Central memory CD8-positive, alpha-beta T cell (primary cell): ENCODE results near the gene KDM1A.

Experiments used
- ATAC-seq: fragments of 150-1000 bp; cut with Tn5 transposase; replicated peaks from 2 replicates; pipeline ENCODE4 v1.10.0; 2022; ENCODE audit warnings: mild to moderate bottlenecking, moderate FRiP score, moderate number of reproducible peaks; ENCODE audit not compliant: poor library complexity, severe bottlenecking; ENCODE audit errors: extremely low read depth
- DNase-seq, 2 donors: peaks; one replicate each; pipeline ENCODE4 v3.0.0; 2021; ENCODE audit warnings: low spot score in 2 of 2
- H3K27ac Mint-ChIP-seq: one replicate; pipeline ENCODE4 v1.8.0; 2022; ENCODE audit warnings: low read depth, mild to moderate bottlenecking, moderate library complexity, mixed read lengths
- H3K27me3 Mint-ChIP-seq: one replicate; pipeline ENCODE4 v1.8.0; 2022; ENCODE audit warnings: mixed read lengths
- H3K36me3 Mint-ChIP-seq: one replicate; pipeline ENCODE4 v1.8.0; 2022; ENCODE audit warnings: mild to moderate bottlenecking, moderate library complexity, mixed read lengths; ENCODE audit not compliant: insufficient read depth
- H3K4me1 Mint-ChIP-seq: one replicate; pipeline ENCODE4 v1.8.0; 2022; ENCODE audit warnings: mixed read lengths
- H3K4me3 Mint-ChIP-seq: one replicate; pipeline ENCODE4 v1.8.0; 2022; ENCODE audit warnings: mild to moderate bottlenecking, moderate library complexity, mixed read lengths
- H3K9me3 Mint-ChIP-seq: one replicate; pipeline ENCODE4 v1.8.0; 2022; ENCODE audit warnings: mixed read lengths

KDM1A gene

DNA sequence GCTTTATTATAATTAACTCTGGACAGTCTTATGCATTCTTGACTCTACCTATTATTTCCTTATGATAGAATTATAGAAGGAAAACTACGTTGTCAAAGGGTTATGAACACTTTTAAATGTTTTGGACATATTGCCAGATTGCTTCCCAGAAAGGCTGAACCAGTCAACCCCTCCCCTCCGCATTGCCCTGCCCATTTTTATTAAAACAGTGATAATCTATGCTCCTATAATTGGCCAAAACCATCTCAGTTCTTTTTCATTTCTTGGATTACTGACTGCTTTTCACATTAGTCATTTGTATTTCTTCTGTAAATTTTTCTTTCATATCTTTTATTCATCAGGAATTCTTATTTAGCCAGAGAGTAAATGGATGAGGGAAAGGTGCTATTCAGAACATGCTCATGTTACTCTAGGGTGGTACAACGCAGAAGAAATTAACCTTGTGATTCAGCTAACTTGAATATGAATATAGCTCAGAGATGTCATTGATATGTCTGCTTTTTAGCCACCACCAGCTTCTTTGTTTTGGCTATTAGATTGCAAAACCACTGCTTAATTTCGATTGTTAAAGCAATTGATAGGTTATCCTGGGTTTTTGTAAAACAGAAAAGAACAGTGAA is 32.1 kb downstream of the KDM1A start:
- ATAC-seq: no peak
- H3K36me3 Mint-ChIP-seq: peaks cover 27% of the 10 kb centered on the region
- no peak overlapping the region for H3K27ac Mint-ChIP-seq
- no peaks in the 10 kb centered on the region for H3K4me1 Mint-ChIP-seq
- H3K9me3 Mint-ChIP-seq: no peaks in the 10 kb centered on the region
- H3K27me3 Mint-ChIP-seq: no peaks in the 10 kb centered on the region
- H3K4me3 Mint-ChIP-seq: no peak overlapping the region
- DNase-seq: no peak

- H3K4me3 Mint-ChIP-seq: no peak overlapping the region
- DNase-seq (no peak), ATAC-seq (no peak)
- no peaks in the 10 kb centered on the region for H3K9me3 Mint-ChIP-seq
- H3K27ac Mint-ChIP-seq: no peak overlapping the region
- peaks cover 47% of the 10 kb centered on the region for H3K36me3 Mint-ChIP-seq
- H3K27me3 Mint-ChIP-seq: no peaks in the 10 kb centered on the region
- H3K4me1 Mint-ChIP-seq: no peaks in the 10 kb centered on the region
These were observed 38.0 kb downstream of the KDM1A start for GRCh38 chr1:23057301-23057700.

DNA sequence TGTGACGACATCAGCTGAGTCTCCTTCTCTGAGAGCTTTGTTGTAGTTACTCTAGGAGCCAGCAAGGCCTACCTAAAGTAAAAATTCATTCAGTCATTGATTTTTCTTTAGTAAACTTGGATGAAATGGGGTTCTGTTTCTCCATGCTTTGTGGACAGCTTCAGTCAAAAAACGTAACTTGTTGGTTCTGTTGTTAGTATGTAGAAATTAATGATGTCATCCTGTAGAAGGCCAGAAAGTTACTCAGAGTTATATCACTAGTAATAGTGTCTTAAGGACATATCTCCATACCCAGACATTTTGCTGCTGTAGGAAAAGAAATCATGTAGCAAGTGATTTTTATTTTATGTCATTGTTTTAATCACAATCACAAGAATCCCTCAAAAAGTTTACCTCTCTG is 43.0 kb downstream of the KDM1A start:
- no peak for DNase-seq
- H3K36me3 Mint-ChIP-seq: peaks cover 38% of the 10 kb centered on the region
- no peaks in the 10 kb centered on the region for H3K27me3 Mint-ChIP-seq

DNA sequence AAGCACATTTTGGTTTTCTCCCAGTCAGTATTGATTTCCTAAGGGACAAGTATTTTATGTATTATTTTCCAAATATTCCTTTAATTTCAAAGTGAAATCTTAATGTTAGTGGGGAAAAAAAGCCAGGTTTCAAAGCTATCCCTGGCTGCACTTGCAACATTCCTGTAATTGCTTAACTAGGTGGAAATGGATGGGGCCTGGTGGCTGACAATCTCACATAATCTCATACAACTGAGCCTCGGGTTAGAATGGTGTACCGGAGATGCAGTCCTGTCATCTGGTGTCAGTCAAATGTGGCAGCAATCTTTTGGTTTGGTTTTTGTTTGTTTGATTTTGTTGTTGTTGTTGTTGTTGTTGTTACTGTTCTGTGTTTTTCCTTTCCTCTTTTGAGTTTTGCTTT is 46.1 kb downstream of the KDM1A start:
- Mint-ChIP-seq H3K36me3 (peaks cover 36% of the 10 kb centered on the region), H3K27ac (no peak overlapping the region), H3K9me3 (no peaks in the 10 kb centered on the region), H3K27me3 (no peaks in the 10 kb centered on the region), H3K4me1 (no peaks in the 10 kb centered on the region), H3K4me3 (no peak overlapping the region)
- ATAC-seq: no peak
- no peak for DNase-seq

More for the DNA sequence above, 43.0 kb downstream of the KDM1A start:
- H3K9me3 Mint-ChIP-seq: no peaks in the 10 kb centered on the region
- no peak overlapping the region for H3K27ac Mint-ChIP-seq
- no peak for ATAC-seq
- no peaks in the 10 kb centered on the region for H3K4me1 Mint-ChIP-seq
- no peak overlapping the region for H3K4me3 Mint-ChIP-seq

GRCh38 chr1:23066075-23066474 is 46.8 kb downstream of the KDM1A start:
- ATAC-seq (no peak), DNase-seq (no peak)
- no peaks in the 10 kb centered on the region for H3K9me3 Mint-ChIP-seq
- no peaks in the 10 kb centered on the region for H3K4me1 Mint-ChIP-seq
- no peak overlapping the region for H3K4me3 Mint-ChIP-seq
- no peak overlapping the region for H3K27ac Mint-ChIP-seq
- no peaks in the 10 kb centered on the region for H3K27me3 Mint-ChIP-seq
- peaks cover 39% of the 10 kb centered on the region for H3K36me3 Mint-ChIP-seq

DNA sequence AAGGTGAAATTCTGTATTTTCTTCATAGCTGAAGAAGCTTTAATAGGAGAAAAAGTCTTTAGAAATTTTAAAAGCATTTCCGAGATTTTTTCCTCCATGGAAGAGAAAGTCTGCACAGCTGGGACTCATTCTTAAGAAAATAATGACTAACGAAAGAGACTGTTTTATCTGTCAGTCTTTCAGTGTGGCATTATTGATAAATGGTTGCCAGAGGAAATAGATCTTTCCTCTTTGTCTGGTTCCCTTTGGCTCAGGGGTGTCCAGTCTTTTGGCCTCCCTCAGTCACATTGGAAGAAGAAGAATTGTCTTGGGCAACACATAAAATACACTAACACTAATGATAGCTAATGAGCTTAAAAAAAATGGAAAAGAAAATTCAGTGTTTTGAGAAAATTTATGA is 49.9 kb downstream of the KDM1A start:
- no peak for ATAC-seq
- H3K4me1 Mint-ChIP-seq: no peaks in the 10 kb centered on the region
- H3K27me3 Mint-ChIP-seq: no peaks in the 10 kb centered on the region
- H3K27ac Mint-ChIP-seq: no peak overlapping the region
- no peak for DNase-seq
- no peaks in the 10 kb centered on the region for H3K9me3 Mint-ChIP-seq
- H3K4me3 Mint-ChIP-seq: no peak overlapping the region
- peaks cover 46% of the 10 kb centered on the region for H3K36me3 Mint-ChIP-seq

DNA sequence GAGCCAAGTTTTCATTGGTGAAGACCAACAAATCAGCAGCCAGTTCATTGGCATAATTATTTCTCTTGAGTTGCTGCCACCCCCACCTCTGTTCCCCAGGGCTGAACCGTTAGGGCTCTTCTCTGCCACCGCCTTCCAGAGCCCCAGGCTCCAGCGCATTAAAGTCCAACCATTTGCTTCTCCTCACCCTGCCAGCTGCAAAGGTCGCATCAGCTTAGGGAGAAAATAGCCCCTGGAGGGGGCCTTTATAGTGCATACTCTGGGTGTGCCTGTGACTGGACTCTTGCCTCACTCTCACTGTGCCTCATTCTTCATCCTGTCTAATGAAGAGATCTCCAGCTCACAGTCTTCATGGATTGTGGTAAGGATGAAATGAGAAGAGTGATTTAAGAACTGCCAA is 50.4 kb downstream of the KDM1A start:
- Mint-ChIP-seq H3K4me1 (no peaks in the 10 kb centered on the region), H3K27ac (no peak overlapping the region), H3K4me3 (no peak overlapping the region), H3K27me3 (no peaks in the 10 kb centered on the region), H3K36me3 (peaks cover 44% of the 10 kb centered on the region), H3K9me3 (no peaks in the 10 kb centered on the region)
- DNase-seq: no peak
- ATAC-seq: no peak

DNA sequence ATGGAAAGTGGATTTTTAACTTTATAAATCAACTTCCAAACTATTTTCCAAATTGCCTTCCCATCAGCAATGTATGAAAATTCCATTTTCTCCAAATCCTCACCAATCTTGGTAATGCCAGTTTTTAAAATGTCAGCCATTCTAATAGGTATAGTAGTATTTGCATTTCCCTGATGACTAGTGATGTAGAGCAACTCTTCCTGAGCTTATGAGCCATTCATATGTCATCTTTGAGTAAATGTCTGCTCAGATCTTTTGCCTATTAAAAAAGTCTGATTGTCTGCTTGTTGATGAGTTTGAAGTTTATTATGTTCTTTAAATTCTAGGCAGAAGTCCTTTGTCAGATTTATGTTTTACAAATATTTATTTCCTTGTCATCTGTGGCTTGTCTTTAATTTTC is 54.7 kb downstream of the KDM1A start:
- H3K27me3 Mint-ChIP-seq: no peaks in the 10 kb centered on the region
- no peaks in the 10 kb centered on the region for H3K4me1 Mint-ChIP-seq
- peaks cover 50% of the 10 kb centered on the region for H3K36me3 Mint-ChIP-seq
- no peak for DNase-seq
- no peaks in the 10 kb centered on the region for H3K9me3 Mint-ChIP-seq
- H3K4me3 Mint-ChIP-seq: no peak overlapping the region
- no peak overlapping the region for H3K27ac Mint-ChIP-seq
- ATAC-seq: no peak

DNA sequence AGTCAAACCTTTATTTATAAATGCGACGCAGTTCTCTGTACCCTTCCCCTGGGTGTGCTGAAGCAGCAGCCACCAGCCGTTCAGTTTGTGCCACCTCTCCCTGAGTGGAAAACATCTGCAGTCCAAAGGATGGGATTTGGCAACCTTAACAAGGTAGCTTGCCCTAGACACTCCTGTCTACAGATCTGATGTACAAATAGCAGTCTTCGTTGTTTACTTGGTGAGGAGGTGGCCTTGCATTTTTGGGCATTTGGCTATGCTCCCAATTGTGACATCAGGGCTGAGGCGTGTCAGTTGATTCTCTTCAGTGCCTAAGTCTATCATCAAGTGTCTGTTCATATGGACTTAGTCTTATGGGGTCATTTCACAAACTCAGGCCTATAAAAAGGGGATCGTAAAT is 59.8 kb downstream of the KDM1A start:
- Mint-ChIP-seq H3K27ac (no peak overlapping the region), H3K27me3 (no peaks in the 10 kb centered on the region), H3K36me3 (peaks cover 48% of the 10 kb centered on the region), H3K9me3 (no peaks in the 10 kb centered on the region), H3K4me3 (no peak overlapping the region), H3K4me1 (no peaks in the 10 kb centered on the region)
- DNase-seq (no peak), ATAC-seq (no peak)

GRCh38 chr1:23080885-23081284 is 61.6 kb downstream of the KDM1A start:
- Mint-ChIP-seq H3K4me1 (no peaks in the 10 kb centered on the region), H3K4me3 (no peak overlapping the region), H3K36me3 (peaks cover 55% of the 10 kb centered on the region)

DNA sequence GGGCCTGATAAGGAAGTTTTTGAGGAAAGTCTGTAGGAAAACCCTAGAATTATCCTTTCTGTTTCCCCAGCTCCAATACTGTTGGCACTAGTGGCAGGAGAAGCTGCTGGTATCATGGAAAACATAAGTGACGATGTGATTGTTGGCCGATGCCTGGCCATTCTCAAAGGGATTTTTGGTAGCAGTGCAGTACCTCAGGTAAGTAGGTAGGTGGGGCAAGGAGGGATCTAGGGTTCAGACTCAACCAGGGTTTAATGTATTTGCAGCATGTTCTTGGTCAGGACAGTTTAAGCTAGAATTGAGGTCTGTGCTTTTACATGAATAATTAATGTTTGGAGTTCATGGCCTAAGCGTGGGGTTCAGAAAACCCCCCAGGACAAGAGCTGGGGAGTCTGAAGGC is 62.1 kb downstream of the KDM1A start:
- Mint-ChIP-seq H3K27me3 (no peaks in the 10 kb centered on the region), H3K9me3 (no peaks in the 10 kb centered on the region), H3K4me1 (no peaks in the 10 kb centered on the region), H3K36me3 (peaks cover 56% of the 10 kb centered on the region), H3K27ac (no peak overlapping the region), H3K4me3 (no peak overlapping the region)
- DNase-seq (no peak), ATAC-seq (no peak)

More at GRCh38 chr1:23080885-23081284, 61.6 kb downstream of the KDM1A start:
- H3K9me3 Mint-ChIP-seq: no peaks in the 10 kb centered on the region
- H3K27me3 Mint-ChIP-seq: no peaks in the 10 kb centered on the region
- ATAC-seq: no peak
- no peak for DNase-seq
- peak overlapping the region; percentile 16 for H3K27ac Mint-ChIP-seq

- ATAC-seq: no peak
- H3K4me1 Mint-ChIP-seq: no peaks in the 10 kb centered on the region
- peak overlapping the region; percentile 16 for H3K27ac Mint-ChIP-seq
- H3K36me3 Mint-ChIP-seq: peaks cover 45% of the 10 kb centered on the region
- no peaks in the 10 kb centered on the region for H3K9me3 Mint-ChIP-seq
- DNase-seq: no peak
- no peaks in the 10 kb centered on the region for H3K27me3 Mint-ChIP-seq
- H3K4me3 Mint-ChIP-seq: no peak overlapping the region
These were observed 64.6 kb downstream of the KDM1A start for GRCh38 chr1:23083714-23084480.

DNA sequence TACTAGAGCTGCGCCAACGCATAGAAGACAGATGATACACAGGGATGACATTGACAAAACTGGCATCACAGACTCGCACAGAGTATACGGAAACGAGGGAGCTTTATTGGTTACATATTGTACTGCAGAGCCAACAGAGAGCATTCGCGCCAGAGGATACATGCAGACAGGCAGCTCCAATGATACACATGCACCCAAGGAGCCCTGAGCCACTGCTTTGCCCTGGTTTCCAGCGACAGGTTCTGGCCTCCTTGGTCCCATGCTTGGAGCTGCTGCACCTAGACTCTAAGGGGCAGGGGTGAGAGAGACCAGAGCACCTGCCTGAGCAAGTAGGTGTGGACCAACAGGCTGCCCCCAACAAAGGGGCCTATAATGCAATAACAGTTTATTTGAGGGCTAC is 65.6 kb downstream of the KDM1A start:
- Mint-ChIP-seq H3K27ac (no peak overlapping the region), H3K36me3 (peaks cover 38% of the 10 kb centered on the region), H3K9me3 (no peaks in the 10 kb centered on the region), H3K4me1 (no peaks in the 10 kb centered on the region), H3K27me3 (no peaks in the 10 kb centered on the region), H3K4me3 (no peak overlapping the region)
- ATAC-seq (no peak), DNase-seq (no peak)
